Activated T-helper 1 cell treated with Interleukin-2 at 50 U/mL for 16 hours (primary cell): ENCODE measurements around the gene LOC101059915.
"Not testable (repeated sequence)": the region's sequence is repeated elsewhere in the genome, so short reads cannot be mapped to it uniquely, and the experiment has no call there.

Experiments
- DNase-seq: peaks from one replicate; pipeline ENCODE4 v3.0.0-alpha.2; 2020; ENCODE audit warnings: low read depth

The LOC101059915 gene

GRCh38 chrX:71640002-71640401 lies 27.3 kb upstream of the LOC101059915 start:
- no peak for DNase-seq

- not testable (repeated sequence) for DNase-seq
These were observed 22.9 kb upstream of the LOC101059915 start for GRCh38 chrX:71644406-71644805.

- DNase-seq: no peak
These were observed 16.9 kb upstream of the LOC101059915 start for GRCh38 chrX:71650333-71650969.

- DNase-seq: no peak
These were observed 14.9 kb upstream of the LOC101059915 start for GRCh38 chrX:71652405-71652804.

GRCh38 chrX:71653344-71653743 lies 14.0 kb upstream of the LOC101059915 start:
- DNase-seq: no peak

GRCh38 chrX:71657267-71657666 lies 10.1 kb upstream of the LOC101059915 start:
- DNase-seq: no peak

- no peak for DNase-seq
These were observed 8.0 kb upstream of the LOC101059915 start for GRCh38 chrX:71659342-71659741.

- DNase-seq: no peak
These were observed 7.4 kb upstream of the LOC101059915 start for GRCh38 chrX:71659959-71660358.

- no peak for DNase-seq
These were observed 6.6 kb upstream of the LOC101059915 start for GRCh38 chrX:71660562-71661416.

GRCh38 chrX:71661919-71662318 lies 5.4 kb upstream of the LOC101059915 start:
- DNase-seq: no peak

GRCh38 chrX:71662654-71663053 lies 4.7 kb upstream of the LOC101059915 start:
- not testable (repeated sequence) for DNase-seq

- DNase-seq: peak; percentile 13
These were observed 4.1 kb upstream of the LOC101059915 start for GRCh38 chrX:71663238-71663637.

- not testable (repeated sequence) for DNase-seq
These were observed 3.1 kb upstream of the LOC101059915 start for GRCh38 chrX:71664202-71664601.

- no peak for DNase-seq
These were observed 2.4 kb upstream of the LOC101059915 start for GRCh38 chrX:71664889-71665491.

- DNase-seq: no peak
These were observed 1.6 kb upstream of the LOC101059915 start for GRCh38 chrX:71665747-71666146.

- DNase-seq: no peak
These were observed 814 bp upstream of the LOC101059915 start for GRCh38 chrX:71666240-71667223.

GRCh38 chrX:71668248-71668595 lies 876 bp downstream of the LOC101059915 start:
- DNase-seq: no peak

GRCh38 chrX:71669492-71669891 lies 2.1 kb downstream of the LOC101059915 start:
- DNase-seq: no peak

- DNase-seq: not testable (repeated sequence)
These were observed 2.6 kb downstream of the LOC101059915 start for GRCh38 chrX:71669947-71670346.

- DNase-seq: no peak
These were observed 3.9 kb downstream of the LOC101059915 start for GRCh38 chrX:71671043-71671780.

- no peak for DNase-seq
These were observed 4.6 kb downstream of the LOC101059915 start for GRCh38 chrX:71671938-71672337.
